ES-I3 (cell line): ENCODE data around the gene HSPA9.
A peak's percentile ranks its signal among the peaks of the same experiment; 100 is the strongest.

ENCODE experiments used
- H3K36me3 ChIP-seq: 2 replicates; pipeline ENCODE4 v1.6.1; 2013; ENCODE audit warnings: mild to moderate bottlenecking, low read length, control low read depth, moderate library complexity; ENCODE audit not compliant: insufficient read depth
- H3K4me1 ChIP-seq: 2 replicates; pipeline ENCODE4 v1.6.1; 2013; ENCODE audit warnings: mild to moderate bottlenecking, control low read depth, low read length; ENCODE audit not compliant: insufficient read depth
- H3K9ac ChIP-seq: 2 replicates; pipeline ENCODE4 v1.6.1; 2013; ENCODE audit warnings: low read depth, mild to moderate bottlenecking, low read length, moderate library complexity
- H3K9me3 ChIP-seq: 2 replicates; pipeline ENCODE4 v1.6.1; 2013; ENCODE audit warnings: mild to moderate bottlenecking, low read length, moderate library complexity; ENCODE audit not compliant: control insufficient read depth, insufficient read depth

HSPA9 gene

DNA sequence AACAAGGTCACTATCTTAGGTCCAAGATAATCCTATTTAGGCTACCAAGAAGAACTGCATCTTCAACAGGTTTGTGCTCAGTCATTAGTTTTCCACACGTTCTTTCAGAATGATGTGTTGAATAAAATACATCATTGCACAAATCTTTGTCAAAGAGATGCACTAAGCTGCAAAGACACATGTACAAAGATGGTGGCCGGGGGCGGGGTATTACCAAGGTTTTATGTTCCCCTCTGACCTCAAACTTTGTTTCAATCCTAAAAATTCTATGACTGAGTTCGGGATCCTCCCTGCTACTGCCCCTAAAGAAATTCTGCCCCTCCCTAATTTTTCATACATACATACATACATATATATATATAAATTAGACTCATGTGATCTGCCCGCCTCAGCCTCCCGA lies 14.2 kb downstream of the HSPA9 start:
- H3K4me1 ChIP-seq, result no peaks in the 10 kb centered on the region
- no peaks in the 10 kb centered on the region for H3K9me3 ChIP-seq
- H3K36me3 ChIP-seq, result peaks cover 62% of the 10 kb centered on the region
- H3K9ac ChIP-seq, result no peak overlapping the region

DNA sequence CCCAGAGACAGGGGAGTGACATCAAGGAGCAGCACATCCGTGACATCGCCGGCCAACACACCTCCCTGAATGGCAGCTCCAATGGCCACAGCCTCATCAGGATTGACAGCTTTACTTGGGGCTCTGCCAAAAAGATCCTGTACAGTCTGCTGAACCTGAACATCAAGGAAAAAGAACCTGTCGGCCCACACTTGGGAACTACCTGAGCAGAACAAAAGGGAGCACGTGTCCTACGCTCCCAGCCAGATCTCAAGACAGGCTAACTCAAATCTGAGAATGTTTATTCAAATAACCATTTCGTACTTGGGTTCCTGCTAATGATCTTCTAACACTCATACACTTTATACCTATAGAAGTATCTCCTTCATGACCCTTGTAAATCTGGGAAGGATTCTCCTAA lies 15.3 kb downstream of the HSPA9 start:
- Histone ChIP-seq H3K4me1 (no peaks in the 10 kb centered on the region), H3K9ac (no peak overlapping the region), H3K36me3 (peaks cover 56% of the 10 kb centered on the region), H3K9me3 (no peaks in the 10 kb centered on the region)

DNA sequence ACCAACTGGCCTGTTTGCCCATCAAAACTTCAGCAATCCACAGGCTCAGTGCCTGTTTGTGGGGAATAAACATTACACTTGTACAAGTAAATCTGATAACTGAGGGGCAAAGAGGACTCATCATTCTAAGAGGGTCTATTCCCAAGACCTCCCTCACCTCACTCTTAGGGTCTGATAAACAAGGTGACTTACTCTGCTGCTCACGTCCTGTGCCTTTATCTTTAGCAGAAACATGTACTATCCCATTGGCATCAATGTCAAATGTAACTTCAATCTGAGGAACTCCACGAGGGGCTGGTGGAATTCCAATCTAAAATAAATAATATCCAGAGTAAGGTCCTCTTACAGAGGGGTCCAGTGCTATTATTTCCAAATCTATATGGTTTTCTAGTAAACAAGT lies 17.5 kb downstream of the HSPA9 start:
- H3K9ac ChIP-seq, result no peak overlapping the region
- peaks cover 58% of the 10 kb centered on the region for H3K36me3 ChIP-seq
- no peaks in the 10 kb centered on the region for H3K4me1 ChIP-seq
- no peaks in the 10 kb centered on the region for H3K9me3 ChIP-seq

DNA sequence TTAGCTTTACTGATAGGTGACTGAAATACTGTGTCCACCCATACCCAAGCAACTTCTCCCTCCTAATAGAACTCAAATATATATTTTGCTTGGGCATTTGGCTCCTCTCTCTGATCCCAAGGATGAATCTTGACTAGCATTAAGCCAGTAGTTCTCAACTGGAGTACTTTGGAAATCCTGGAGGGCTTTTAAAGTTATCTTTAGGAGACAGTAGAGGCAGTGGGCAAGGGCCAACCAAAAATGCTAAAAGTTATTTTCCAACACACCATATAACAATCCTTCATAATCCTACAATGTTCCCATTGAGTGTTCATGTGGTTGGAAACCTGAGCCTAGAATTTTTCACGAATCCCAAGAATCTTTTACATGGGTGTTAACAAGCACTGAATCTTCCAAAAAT lies 21.1 kb downstream of the HSPA9 start:
- Histone ChIP-seq H3K9ac (no peak overlapping the region), H3K36me3 (peaks cover 41% of the 10 kb centered on the region), H3K9me3 (no peaks in the 10 kb centered on the region), H3K4me1 (no peaks in the 10 kb centered on the region)

DNA sequence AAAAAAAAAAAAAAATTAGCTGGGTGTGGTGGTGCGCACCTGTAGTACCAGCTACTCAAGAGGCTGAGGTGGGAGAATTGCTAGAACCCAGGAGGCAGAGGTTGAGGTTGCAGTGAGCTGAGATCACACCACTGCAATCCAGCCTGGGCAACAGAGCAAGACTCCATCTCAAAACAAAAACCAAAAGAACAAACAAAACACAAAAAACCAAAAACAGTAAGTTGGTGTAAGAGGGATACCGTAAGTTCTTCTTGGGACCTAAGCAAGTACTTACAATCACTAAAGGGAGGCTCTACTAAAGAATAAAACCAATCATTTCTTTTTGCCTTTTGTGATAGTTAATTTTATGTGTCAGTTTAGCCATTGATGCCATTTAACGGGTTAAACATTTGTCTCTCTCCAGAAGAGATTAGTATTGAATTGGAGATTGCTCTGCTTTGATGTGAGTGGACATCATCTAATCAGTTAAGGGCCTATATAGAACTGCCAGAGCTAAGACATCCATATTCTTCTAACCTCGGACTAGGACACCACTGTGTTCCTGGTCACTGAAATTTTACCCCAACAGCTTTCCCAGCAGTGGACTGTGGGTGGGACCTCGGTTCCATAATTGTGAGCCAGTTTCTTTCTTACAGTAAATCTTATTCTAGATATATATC lies 21.6 kb downstream of the HSPA9 start:
- Histone ChIP-seq H3K9me3 (no peaks in the 10 kb centered on the region), H3K9ac (no peak overlapping the region), H3K4me1 (no peaks in the 10 kb centered on the region), H3K36me3 (peaks cover 35% of the 10 kb centered on the region)

DNA sequence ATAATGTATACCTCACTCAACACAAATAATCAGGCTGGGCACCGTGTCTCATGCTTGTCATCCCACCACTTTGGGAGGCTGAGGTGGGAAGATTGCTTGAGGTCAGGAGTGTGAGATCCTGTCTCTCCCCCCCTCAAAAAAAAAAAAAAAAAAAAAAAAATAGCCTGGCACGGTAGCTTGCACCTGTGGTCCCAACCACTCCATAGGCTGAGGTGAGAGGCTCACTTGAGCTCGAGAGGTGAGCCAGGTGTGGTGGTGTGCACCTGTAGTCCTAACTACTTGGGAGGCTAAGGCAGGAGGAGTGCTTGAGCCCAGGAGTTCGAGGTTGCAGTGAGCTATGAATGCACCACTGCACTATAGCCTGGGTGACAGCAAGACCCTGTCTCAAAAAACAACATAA lies 22.5 kb downstream of the HSPA9 start:
- no peaks in the 10 kb centered on the region for H3K4me1 ChIP-seq
- H3K36me3 ChIP-seq, result peaks cover 26% of the 10 kb centered on the region

DNA sequence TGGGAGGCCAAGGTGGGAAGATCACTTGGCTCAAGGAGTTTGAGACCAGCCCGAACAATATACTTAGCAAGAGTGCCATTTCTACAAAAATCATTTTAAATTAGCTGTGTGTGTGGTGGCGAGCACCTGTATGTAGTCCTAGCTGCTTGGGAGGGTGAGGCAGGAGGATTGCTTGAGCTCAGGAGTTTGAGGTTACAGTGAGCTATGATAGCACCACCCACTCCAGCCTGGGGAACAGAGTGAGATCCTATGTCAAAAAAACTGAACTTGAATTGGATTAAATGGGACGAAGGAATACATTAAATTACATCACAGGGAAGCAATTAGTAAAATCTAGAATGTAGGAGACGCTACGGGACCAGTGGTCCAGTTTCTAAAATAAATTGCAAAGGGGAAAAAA lies 25.8 kb downstream of the HSPA9 start:
- peaks cover 3% of the 10 kb centered on the region; the same call in 1 of the 2 replicates for H3K36me3 ChIP-seq
- H3K9ac ChIP-seq, result no peak overlapping the region
- H3K9me3 ChIP-seq, result no peaks in the 10 kb centered on the region
- peaks cover 6% of the 10 kb centered on the region; the same call in 1 of the 2 replicates for H3K4me1 ChIP-seq

More for the DNA sequence above, 22.5 kb downstream of the HSPA9 start:
- Histone ChIP-seq H3K9me3 (no peaks in the 10 kb centered on the region), H3K9ac (no peak overlapping the region)

DNA sequence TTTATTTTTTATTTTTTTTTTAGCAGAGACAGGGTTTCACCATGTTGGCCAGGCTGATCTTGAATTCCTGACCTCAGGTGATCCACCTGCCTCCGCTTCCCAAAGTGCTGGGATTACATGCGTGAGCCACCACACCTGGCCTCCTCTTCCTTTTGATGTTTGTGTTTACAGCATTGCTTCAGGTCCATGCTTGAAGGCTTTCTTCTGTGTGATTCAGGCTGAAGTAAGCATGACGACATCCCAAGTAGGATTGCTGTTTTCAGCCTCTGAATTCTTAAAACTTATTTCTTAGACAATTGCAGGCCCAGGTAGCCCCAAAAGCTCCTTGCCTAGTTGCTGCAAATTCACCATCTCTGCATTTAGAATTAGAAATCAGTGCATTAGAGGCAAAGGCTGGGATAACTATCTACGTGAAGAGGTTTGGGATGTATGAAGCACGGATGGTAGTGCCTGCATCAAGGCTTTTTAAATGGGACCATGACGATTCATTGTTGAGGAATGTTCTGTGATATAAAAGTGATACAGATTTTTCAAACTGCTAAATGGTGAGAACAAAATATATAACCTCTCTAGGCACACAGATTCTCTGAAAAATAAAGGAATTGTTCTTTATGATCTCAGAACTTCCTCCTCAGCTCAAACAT lies 29.2 kb downstream of the HSPA9 start:
- H3K9ac ChIP-seq, result no peak overlapping the region

DNA sequence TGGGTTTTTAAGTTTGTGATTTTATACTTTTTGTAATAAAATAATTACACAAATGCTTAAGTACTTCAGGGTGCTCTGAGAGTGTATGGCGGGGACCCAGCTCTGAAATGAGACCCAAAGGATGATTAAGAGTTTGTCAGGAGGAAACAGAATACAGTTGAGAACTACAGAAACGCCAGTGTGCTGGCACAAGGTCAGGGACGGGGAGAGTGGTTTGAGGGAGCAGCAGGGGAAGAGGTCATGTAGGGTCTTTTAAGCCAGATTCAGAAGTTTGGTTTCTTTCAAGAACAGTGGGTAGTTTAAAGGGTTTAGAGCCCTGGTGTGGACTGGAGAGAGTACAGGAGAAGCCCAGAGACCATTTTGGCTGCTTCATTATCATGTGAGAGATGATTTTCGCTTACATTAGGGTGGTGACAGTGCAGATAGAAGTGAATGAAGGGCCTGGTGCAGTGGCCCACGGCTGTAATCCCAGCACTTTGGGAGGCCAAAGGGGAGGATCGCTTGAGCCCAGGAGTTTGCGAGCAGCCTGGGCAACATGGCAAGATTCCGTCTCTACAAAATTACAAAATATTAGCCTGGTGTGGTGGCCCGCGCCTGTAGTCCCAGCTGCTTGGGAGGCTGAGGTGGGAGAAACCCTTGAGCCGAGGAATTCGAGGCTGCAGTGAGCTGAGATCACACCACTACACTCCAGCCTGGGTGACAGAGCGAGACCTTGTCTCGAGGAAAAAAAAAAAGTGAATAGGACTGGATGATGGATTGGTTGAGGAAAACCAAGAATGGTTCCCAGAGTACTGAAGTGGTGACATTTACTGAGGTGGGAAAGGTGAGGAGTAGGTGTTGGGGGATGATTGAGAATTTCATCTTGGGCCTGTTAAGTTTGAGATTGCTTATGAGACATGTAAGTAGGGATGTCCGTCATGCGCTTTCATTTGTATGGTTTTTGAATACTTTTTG lies 30.7 kb downstream of the HSPA9 start:
- H3K36me3 ChIP-seq, result no peaks in the 10 kb centered on the region
- H3K9ac ChIP-seq, result peak overlapping the region; percentile 90
- H3K9me3 ChIP-seq, result no peaks in the 10 kb centered on the region
- peaks cover 11% of the 10 kb centered on the region; the same call in 1 of the 2 replicates for H3K4me1 ChIP-seq

More for the DNA sequence above, 29.2 kb downstream of the HSPA9 start:
- peaks cover 8% of the 10 kb centered on the region; the same call in 1 of the 2 replicates for H3K4me1 ChIP-seq
- no peaks in the 10 kb centered on the region for H3K36me3 ChIP-seq
- H3K9me3 ChIP-seq, result no peaks in the 10 kb centered on the region

DNA sequence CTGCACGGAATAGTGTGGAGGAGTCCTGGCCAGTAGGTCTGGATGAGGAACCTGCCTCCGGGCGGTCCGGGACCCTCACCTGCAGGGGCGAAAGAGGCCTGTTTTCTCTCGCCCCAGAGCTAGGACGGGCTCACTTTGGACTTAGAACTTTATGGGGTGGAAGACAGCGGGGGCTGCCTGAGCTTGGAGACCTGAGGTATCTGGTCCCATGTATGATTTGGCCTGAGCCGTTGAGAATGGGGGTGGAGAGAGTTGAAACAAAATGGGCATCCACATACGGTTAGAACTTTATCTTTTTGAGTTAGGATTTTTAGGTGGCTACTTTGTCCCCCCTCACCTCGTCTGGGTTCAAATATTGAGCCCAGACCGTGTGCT lies 31.5 kb downstream of the HSPA9 start:
- Histone ChIP-seq H3K4me1 (peaks cover 11% of the 10 kb centered on the region; the same call in 1 of the 2 replicates), H3K9ac (peak overlapping the region; percentile 90), H3K9me3 (no peaks in the 10 kb centered on the region), H3K36me3 (peaks cover 4% of the 10 kb centered on the region; the same call in 1 of the 2 replicates)

DNA sequence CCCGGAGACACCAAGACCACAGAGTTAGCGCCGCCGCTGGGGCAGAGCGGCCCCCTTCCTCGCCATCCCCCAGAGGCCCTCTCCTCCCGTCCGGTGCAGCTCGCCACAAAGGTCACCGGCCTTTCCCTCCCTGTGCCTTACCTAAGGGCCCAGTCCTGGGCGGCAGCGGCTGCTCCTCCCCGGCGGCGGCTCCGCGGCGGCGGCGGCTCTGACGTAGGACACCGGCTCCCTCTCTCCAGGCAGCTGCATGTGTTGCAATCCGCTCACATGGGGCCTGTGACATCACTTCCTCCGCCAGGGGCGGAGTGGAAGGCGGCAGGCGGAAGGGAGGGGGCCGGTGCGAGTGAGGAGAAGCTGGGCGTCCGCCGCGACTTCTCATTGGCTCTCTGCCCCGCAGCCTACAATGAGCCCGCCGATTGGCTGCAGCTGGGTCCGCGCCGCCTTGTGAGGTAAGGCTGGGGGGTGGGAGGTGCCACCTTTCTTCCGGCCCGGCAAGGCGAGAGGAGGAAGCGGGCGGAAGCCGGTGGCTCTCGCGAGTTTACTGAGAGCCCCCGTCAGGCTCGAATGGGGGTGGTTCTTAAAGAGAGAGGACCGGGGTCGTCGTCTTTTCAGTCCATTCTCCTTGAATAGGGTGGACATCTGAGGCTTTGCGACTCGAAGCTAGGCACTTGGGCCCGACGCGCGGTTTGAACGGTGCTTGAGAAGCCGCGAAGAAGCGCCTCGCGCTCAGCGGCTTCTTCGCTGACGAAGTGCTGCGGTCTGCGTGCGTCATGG lies 32.1 kb downstream of the HSPA9 start, which contains the start of gene ETF1:
Gene ETF1, minus strand, starts transcription at position 281 of the 774 bp plus-strand sequence. CDS start 318 bp downstream, outside the sequence.
- H3K4me1 ChIP-seq, result peaks cover 11% of the 10 kb centered on the region; the same call in 1 of the 2 replicates
- peak within 1 kb of the TSS; percentile 90 for H3K9ac ChIP-seq
- no peaks in the 10 kb centered on the region for H3K9me3 ChIP-seq
- peaks cover 4% of the 10 kb centered on the region; the same call in 1 of the 2 replicates for H3K36me3 ChIP-seq

DNA sequence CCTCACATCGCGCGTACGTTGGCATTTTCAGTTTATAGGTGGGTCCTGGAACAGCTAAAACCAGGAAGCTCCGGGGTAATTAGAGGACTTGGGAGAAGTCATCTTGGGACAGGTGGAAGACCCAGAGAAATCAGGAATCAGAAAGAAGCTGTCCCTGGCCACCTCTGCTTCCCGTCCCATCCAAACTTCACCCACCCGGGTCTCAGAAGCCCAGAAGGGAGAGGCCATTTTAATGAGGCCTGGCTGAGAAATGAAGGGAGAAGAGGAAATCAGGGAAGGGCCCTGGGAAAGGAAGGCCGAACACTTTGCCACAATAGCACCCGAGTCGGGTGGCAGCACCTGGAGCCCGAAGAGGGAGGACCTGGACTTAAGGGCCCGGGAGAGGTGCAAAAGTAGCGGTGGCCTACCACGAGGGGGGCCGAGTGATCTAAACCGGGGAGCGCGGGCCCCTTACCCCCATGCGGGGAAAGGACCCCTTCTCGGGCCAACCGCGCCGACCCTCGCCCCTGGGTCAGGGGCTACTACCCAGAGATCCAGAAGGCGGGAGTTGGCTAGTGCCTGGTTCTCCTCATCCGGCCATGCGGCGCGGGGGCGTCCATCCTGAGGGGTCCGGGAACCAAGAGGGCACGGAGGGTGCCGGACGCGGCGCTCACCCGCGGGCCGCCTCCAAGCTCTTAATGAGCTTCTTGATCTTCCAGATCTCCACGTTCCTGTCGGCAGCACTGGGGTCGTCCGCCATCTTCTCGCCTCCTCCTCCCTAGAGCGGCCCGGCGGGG lies 32.8 kb downstream of the HSPA9 start:
- Histone ChIP-seq H3K36me3 (peaks cover 4% of the 10 kb centered on the region; the same call in 1 of the 2 replicates), H3K9me3 (no peaks in the 10 kb centered on the region), H3K4me1 (peaks cover 11% of the 10 kb centered on the region; the same call in 1 of the 2 replicates), H3K9ac (peak overlapping the region; percentile 90)
